ENCODE measurements around the gene POR.

GRCh38 chr7:75965617-75966016 is 50.7 kb downstream of the POR start:
- TF ChIP-seq, protein P1, sequence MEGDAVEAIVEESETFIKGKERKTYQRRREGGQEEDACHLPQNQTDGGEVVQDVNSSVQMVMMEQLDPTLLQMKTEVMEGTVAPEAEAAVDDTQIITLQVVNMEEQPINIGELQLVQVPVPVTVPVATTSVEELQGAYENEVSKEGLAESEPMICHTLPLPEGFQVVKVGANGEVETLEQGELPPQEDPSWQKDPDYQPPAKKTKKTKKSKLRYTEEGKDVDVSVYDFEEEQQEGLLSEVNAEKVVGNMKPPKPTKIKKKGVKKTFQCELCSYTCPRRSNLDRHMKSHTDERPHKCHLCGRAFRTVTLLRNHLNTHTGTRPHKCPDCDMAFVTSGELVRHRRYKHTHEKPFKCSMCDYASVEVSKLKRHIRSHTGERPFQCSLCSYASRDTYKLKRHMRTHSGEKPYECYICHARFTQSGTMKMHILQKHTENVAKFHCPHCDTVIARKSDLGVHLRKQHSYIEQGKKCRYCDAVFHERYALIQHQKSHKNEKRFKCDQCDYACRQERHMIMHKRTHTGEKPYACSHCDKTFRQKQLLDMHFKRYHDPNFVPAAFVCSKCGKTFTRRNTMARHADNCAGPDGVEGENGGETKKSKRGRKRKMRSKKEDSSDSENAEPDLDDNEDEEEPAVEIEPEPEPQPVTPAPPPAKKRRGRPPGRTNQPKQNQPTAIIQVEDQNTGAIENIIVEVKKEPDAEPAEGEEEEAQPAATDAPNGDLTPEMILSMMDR (IDR thresholded peaks at IDR 0.05) = no peak
- TF ChIP-seq POLR2A (IDR thresholded peaks at IDR 0.05) (no peak), POLR2AphosphoS5 (IDR thresholded peaks at IDR 0.05) (no peak), EP300 (IDR thresholded peaks at IDR 0.05) (no peak)

Measured in sigmoid colon (tissue), 4 donors.